Fibroblast of the conjunctiva (primary cell): ENCODE results near the gene RNU2-63P.
A peak's percentile ranks its signal among the peaks of the same experiment; 100 is the strongest.
"Not testable (repeated sequence)": the region's sequence is repeated elsewhere in the genome, so short reads cannot be mapped to it uniquely, and the experiment has no call there.

ENCODE experiments used
- DNase-seq: peaks from one replicate; pipeline ENCODE4 v3.0.0-alpha.2; 2010; ENCODE audit warnings: low read depth

The RNU2-63P gene

DNA sequence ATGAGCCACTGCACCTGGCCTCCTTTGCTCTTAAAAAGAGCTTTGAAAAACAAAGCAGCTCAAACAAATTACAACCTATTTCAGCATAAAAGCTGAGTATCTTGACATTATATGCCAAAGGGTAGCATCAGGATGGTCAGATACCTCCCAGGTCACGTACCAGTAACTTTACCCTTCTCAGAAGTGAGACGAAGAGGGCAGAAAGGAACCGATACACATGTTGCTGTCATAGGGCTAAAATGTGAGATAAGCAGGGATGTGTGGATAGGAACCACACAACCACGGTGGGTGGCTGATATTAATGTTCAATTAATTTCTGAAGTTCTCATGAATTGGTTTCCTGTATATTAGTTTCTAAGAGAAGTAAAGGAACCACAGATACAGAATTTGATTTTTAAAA is 12.6 kb upstream of the RNU2-63P start:
- DNase-seq = no peak

DNA sequence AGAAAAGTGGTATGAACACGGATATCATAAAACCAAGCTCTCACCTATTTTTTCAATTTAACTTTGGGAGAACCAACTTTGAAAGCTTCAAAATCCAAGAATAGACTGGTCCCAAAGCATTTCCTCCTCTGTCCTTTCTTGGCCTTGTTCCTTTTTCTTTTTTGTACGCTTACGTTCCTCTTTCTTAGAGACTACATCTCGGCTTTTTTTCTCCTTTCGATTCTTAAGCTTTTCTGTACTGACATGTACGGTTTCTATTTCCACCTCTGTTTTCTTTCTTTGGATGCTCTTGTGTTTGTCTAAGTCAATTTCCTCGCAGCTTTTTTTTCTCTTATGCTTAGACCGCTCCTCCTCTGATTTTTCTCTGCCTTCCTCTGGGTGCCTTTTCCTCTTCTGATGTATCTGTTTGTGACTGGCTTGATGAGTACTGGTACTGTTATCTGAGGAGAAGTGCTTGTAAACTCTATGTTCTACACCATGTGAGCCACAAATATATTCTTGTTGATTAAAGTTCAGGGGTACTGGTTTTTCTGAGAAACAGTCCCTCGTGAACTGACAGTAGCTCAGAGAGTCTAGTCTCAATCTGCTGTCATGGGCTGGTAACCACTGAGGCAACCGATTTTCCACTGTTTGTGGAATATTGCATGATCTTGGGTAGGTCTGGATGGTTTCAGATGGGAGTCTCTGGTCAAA is 11.5 kb upstream of the RNU2-63P start:
- DNase-seq = no peak

DNA sequence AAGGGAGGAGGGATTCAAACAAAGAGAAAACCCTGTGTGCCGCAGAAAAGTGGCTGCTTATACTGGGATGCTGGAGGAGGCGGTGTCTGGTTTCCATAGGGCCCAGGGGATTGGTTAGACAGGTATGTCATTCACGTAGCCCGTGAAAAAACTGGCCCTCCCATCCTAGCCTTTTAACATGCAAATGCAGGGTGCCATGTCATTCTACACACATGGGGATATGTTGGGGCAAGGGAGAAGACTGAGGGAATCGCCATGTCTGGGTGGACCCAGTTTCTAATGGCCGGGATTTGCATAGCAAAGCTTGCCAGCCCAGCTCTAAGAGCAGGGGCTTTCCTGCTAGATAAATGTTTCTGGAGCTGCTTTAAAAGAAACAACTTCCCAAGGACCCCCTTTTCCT is 8.2 kb upstream of the RNU2-63P start:
- no peak for DNase-seq

DNA sequence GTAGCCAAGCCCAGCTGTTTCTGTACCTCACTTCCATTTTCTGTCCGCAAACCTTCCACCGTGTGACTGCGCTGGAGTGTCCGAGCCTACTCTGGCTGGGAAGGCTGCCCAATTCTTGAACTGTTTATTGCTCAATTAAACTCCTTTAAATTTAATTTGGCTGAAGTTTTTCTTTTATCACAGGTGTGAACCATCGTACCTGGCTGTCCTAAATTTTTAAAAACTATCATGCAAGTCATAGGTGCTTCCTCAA is 6.2 kb upstream of the RNU2-63P start:
- no peak for DNase-seq

DNA sequence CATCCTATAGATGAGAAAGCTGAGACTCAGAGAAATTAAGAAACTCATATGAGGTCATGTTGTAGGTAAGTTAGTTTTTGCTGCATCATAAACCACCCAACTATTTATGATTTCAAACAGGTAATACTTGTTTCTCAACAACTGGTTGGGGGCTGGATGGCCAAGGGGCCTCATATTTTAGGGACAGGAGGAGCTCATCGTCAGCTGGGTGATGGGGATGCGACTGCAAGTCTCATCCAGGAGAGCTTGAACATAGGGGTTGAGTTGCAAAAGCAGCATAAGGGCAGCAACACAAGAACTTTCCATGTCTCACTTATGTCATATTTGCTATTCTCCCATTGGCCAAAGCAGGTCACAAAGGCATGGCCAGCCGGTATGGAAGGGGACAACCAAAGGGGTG is 3.6 kb upstream of the RNU2-63P start:
- DNase-seq = no peak

- DNase-seq = no peak
These were observed 2.6 kb upstream of the RNU2-63P start for GRCh38 chr2:88018909-88019308.

GRCh38 chr2:88018077-88018805 is 1.9 kb upstream of the RNU2-63P start:
- not testable (repeated sequence) for DNase-seq

GRCh38 chr2:88017780-88018038 is 1.4 kb upstream of the RNU2-63P start:
- not testable (repeated sequence) for DNase-seq

DNA sequence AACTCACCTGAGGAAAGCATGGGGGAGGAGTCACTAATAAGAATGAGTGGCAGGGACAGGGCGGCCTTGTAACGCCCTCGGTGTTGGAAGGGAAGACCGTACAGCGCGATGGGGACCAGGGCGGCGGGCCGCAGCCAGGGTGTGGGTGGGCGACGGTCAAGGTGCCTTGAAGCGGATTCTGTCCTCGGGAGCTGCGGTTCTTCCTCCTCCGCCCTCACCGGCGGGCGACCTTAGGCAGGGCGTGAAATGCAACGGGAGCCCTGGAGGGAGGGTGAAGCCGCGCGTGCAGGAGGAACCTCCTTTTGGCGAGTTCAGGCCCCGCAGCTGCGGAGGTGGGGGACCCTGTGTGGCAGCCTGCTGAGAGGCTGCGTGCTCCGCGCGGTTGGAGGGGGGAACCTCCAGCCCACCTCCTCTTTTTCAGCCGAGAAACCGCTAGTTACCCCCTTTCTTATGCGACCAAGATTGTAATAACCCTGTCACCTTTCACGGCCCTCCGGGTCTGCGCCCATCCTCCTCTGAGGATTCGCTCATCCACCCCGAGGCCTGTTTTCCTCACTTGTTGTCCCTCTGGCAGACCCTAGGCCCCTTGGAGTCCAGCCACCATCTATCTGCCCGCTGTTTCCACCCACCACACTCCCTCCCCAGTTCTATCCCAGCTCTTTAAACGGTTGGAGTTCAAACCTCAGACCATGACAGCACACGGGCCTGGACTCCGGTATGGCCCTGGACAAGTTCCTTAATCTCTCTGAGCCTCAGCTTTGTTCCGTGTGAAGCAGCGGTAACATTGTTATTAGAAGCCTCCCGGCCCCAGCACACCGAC is 823 bp upstream of the RNU2-63P start:
- DNase-seq = peak; percentile 16

DNA sequence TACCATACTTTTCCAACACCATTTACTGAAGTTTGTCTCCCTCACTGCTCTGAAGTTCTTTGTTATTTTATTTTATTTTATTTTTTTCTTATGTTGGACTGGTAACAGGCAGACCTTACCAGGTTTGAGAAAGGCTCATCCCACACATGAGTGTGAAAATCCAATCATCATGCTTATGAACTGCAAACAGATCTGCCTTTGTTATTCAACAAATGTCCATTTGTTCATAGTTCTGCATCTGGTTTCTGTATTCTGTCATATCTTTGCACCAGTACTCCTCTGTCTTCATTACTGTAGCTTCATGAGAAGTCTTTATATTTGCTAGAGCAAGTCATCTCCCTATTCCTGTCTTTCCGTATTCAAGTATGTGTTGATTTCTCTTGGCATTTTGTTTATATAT is 5.3 kb downstream of the RNU2-63P start:
- DNase-seq = no peak

DNA sequence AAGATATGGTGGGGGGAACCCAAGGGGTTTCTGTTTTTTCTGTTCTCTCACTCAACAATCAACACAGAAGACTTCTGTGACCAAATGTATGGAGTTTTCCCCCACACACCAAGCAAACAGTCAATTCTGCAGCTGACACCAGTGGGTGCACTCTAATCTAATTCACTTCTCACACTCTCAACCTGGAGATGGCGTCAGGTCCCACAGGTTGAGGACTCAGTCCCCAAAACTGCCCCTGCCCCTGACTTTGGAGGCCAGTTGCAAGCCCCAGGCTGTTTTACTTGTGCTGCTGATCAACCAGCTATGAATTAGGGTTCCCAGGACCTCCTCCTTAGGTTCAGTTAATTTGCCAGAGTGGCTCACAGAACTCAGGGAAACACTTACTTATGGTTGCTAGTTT is 6.2 kb downstream of the RNU2-63P start:
- DNase-seq = no peak

GRCh38 chr2:88006912-88007439 is 9.4 kb downstream of the RNU2-63P start:
- DNase-seq = no peak

DNA sequence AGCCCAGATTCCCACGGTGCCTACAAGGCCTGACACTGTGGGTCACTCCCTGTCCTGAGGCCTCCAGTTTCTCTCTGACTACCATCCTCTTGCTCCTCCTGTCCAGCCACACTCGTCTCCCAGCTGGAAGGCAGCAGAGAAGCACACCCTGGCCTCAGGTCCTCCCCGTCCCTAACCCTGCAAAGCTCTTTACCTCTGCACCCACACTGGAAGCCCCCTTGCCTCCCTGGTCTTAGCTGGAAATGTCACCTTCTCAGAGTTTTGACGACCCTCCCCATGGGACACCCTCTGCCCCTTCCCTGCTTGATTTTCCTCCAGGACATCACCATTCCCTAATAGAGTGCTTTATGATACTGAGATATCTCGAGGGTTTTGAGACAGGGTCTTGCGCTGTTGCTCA is 10.6 kb downstream of the RNU2-63P start:
- no peak for DNase-seq

GRCh38 chr2:88003074-88003755 is 13.1 kb downstream of the RNU2-63P start:
- DNase-seq = no peak

GRCh38 chr2:88002359-88002707 is 14.0 kb downstream of the RNU2-63P start:
- DNase-seq = no peak

DNA sequence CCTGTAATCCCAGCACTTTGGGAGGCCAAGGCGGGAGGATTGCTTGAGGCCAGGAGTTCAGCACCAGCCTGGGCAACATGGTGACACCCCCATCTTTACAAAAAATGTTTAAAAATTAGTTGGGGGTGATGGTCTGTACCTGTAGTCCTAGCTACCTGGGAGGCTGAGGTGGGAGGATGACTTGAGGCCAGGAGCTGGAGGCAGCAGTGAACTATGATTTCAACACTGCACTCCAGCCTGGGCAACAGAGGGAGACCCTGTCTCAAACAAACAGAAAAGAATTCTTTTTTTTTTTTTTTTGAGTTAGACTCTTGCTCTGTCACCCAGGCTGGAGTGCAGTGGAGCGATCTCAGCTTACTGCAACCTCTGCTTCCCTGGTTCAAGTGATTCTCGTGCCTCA is 15.9 kb downstream of the RNU2-63P start:
- DNase-seq = not testable (repeated sequence)

- no peak for DNase-seq
These were observed 19.8 kb downstream of the RNU2-63P start for GRCh38 chr2:87996570-87996969.

GRCh38 chr2:87995756-87996155 is 20.6 kb downstream of the RNU2-63P start:
- no peak for DNase-seq

DNA sequence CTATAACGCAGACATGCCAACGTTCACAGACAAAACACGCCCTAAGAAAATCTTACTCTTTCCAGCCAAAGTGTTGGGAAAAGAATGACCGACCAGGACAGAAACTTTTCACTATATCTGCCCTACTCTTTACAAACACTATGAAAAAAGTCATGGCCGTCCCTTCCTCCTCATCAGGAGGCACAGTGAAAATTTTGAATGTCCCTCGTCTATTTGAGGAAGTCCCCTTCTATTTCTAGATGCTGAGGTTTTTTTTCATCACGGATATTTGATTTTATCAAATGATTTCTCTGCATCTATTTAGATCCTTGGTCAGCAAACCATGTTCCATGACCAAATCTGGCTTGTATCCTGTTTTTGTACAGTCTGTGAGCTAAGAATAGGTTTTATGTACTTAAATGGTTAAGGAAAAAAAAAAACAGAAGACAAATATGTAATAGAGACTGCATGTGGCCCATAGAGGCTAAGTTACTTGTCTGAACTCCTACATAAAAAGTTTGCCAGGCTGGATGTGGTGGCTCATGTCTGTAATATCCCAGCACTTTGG is 22.0 kb downstream of the RNU2-63P start:
- DNase-seq = not testable (repeated sequence)

DNA sequence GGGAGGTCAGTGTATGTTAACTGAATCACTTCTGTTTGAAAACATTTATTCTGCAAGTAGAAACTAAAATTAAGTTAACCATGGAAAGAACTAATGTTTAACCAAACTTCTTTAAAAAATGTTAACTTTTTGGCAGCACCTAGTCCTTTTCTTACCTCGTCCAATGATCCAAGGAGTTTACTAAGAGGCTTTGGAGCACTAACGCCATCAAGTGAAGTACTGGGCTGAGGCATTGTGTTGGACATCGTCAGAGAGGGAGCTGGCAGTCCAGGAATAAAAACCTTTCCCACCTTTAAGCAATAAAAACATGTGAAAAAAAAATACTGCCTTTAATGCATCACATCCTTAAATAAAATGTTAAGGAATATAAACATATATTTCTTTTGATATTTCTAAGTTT is 23.8 kb downstream of the RNU2-63P start:
- DNase-seq = not testable (repeated sequence)

DNA sequence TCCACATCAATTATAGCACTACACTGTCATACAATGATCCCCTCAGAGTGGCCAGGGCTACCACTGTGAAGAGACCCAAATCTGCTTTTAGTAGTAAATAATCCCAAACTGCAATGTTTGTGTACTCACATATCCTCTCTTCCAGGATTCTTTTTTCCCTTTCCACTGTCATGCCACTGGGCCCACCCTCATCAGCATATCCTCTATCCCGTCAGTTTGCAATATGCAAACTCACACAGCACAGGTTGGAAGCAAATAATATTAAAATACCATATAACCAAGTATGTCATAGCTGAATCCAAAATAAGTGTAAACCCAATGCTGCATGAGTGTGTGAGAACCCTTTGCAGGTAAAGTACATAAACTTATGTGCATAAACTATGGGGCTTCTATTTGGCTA is 28.9 kb downstream of the RNU2-63P start:
- not testable (repeated sequence) for DNase-seq

DNA sequence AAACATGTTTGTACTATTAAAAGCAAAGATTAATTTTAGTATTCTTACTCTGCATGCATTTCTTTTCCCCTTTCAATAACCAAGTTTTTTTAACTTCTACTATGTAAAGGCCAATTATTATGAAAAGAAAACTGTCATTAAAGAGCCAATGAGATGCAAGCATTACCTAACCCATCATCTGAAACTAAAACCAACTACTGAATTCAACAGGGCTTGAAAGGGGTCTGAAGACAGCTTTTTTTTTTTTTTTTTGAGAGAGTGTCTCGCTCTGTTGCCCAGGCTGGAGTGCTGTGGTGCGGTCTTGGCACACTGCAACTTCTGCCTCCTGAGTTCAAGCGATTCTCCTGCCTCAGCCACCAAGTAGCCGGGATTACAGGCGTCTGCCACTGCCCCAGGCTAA is 30.4 kb downstream of the RNU2-63P start:
- not testable (repeated sequence) for DNase-seq
